Measurements from ENCODE around the gene ASCL2.

GRCh38 chr11:2317354-2318050 is 47.1 kb upstream of the ASCL2 start:
- no peak for TF ChIP-seq POLR2AphosphoS5 (IDR thresholded peaks at IDR 0.05)
- TF ChIP-seq CTCF (IDR thresholded peaks at IDR 0.05) = no peak
